PFSK-1 (cell line): ENCODE results near the gene STON1.

Experiments
- FOXP2 ChIP-seq: optimal IDR thresholded peaks from 2 replicates; pipeline ENCODE3; 2011; ENCODE audit warnings: borderline replicate concordance, control low read depth, inconsistent platforms; ENCODE audit not compliant: insufficient read depth; ENCODE audit errors: extremely low read length, extremely low read depth
- POLR2AphosphoS5 ChIP-seq: IDR thresholded peaks from 2 replicates; pipeline ENCODE4 v1.6.1; 2012; ENCODE audit warnings: low read depth, mild to moderate bottlenecking, control low read depth, low read length, moderate library complexity
- SIN3A ChIP-seq: IDR thresholded peaks from 2 replicates; pipeline ENCODE4 v1.6.1; 2012; ENCODE audit warnings: mild to moderate bottlenecking, low read length, moderate library complexity, borderline replicate concordance; ENCODE audit not compliant: insufficient read depth
- TAF1 ChIP-seq: IDR thresholded peaks from 2 replicates; pipeline ENCODE4 v1.6.1; 2012; ENCODE audit warnings: low read length, control low read depth, borderline replicate concordance; ENCODE audit not compliant: insufficient read depth
- TF ChIP-seq, protein P1 (sequence below), 2 experiments: IDR thresholded peaks; 2 replicates each; pipeline versions ENCODE4 v1.6.1 to v1.8.0; 2011 to 2012; ENCODE audit warnings: low read depth in 2 of 2, low read length in 2 of 2, control low read depth in 1 of 2, inconsistent platforms in 1 of 2, mild to moderate bottlenecking in 1 of 2, moderate library complexity in 1 of 2; ENCODE audit not compliant: insufficient read depth in 1 of 2

STON1 gene

DNA sequence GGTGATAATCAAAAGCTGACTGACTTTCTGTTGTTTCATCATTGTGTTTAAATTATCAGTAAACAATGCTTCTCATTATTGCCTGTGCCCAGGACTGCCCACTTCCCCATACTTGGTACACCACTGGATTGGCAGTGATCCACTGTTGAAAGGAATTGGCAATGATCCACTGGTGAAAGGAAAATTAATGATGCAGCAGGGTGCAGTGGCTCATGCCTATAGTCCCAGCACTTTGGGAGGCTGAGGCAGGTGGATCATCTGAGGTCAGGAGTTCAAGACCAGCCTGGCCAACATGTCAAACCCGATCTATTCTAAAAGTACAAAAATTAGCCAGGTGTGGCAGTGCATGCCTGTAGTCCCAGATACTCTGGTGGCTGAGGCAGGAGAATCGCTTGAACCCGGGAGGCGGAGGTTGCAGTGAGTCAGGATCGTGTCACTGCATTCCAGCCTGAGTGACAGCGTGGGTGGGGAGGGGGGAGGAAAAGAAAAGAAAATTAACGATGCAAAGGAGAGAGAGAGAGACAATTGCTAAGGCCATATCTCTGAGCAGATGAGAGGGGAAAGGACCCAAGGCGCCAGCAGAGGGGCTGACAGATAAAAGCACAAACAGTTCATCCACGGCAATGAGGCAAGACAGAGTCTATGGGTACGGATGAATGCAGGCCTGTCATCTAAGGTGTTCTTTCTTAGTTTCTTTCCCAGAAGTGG is 77.5 kb downstream of the STON1 start:
- TF ChIP-seq TAF1, result no peak

DNA sequence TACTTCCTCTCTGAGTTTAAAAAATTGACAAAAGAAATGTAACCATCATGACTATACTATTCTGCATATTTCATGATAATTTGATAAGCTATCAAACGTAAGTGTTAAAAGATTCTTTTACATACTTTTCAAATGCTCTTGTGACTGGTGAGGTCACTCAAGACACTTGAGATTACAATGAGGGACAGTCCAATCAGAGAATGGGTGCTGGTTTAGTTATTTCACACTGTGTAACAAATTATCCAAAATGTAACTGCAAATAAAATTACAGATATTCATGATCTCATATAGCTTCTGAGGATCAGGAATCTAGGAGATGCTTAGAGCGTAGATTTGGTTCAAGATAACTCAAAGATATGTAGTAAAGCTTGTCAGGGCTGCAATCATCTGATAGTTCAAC is 83.3 kb downstream of the STON1 start:
- TF ChIP-seq TAF1, result no peak
- TF ChIP-seq, protein P1, sequence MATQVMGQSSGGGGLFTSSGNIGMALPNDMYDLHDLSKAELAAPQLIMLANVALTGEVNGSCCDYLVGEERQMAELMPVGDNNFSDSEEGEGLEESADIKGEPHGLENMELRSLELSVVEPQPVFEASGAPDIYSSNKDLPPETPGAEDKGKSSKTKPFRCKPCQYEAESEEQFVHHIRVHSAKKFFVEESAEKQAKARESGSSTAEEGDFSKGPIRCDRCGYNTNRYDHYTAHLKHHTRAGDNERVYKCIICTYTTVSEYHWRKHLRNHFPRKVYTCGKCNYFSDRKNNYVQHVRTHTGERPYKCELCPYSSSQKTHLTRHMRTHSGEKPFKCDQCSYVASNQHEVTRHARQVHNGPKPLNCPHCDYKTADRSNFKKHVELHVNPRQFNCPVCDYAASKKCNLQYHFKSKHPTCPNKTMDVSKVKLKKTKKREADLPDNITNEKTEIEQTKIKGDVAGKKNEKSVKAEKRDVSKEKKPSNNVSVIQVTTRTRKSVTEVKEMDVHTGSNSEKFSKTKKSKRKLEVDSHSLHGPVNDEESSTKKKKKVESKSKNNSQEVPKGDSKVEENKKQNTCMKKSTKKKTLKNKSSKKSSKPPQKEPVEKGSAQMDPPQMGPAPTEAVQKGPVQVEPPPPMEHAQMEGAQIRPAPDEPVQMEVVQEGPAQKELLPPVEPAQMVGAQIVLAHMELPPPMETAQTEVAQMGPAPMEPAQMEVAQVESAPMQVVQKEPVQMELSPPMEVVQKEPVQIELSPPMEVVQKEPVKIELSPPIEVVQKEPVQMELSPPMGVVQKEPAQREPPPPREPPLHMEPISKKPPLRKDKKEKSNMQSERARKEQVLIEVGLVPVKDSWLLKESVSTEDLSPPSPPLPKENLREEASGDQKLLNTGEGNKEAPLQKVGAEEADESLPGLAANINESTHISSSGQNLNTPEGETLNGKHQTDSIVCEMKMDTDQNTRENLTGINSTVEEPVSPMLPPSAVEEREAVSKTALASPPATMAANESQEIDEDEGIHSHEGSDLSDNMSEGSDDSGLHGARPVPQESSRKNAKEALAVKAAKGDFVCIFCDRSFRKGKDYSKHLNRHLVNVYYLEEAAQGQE (IDR thresholded peaks at IDR 0.05; ENCODE audit: insufficient read depth in 1 of 2, low read depth in 2 of 2, low read length in 2 of 2), result no peak
- TF ChIP-seq FOXP2, result no peak
- no peak for TF ChIP-seq POLR2AphosphoS5
- no peak for TF ChIP-seq SIN3A

DNA sequence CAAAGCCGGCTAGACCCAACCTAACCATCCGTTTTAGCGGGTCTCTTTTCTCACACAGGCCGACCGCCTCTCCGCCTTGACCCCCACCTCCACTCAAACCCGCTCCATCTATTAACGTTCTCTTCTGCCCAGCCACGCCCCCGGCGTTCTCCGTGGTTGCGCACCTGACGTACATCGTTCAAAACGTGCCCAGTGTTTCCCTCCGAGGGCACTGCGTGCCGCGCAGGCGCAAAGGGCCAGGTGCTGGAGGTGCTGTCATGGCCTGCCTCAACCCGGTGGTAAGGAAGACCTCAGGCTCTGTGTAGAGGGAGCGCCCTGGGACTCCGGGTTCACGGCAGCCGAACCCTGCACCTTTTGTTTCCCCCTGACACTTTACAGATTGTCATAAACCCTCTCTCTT is 87.7 kb downstream of the STON1 start, which contains the start of gene GTF2A1L:
Gene GTF2A1L (plus strand): TSS at position 239 of the 400 bp plus-strand sequence. CDS start 19 bp downstream, at position 258.
- TF ChIP-seq, protein P1 (IDR thresholded peaks at IDR 0.05; ENCODE audit: insufficient read depth in 1 of 2, low read depth in 2 of 2, low read length in 2 of 2), result no peak
- TF ChIP-seq TAF1 (no peak), FOXP2 (no peak), SIN3A (no peak), POLR2AphosphoS5 (no peak)

DNA sequence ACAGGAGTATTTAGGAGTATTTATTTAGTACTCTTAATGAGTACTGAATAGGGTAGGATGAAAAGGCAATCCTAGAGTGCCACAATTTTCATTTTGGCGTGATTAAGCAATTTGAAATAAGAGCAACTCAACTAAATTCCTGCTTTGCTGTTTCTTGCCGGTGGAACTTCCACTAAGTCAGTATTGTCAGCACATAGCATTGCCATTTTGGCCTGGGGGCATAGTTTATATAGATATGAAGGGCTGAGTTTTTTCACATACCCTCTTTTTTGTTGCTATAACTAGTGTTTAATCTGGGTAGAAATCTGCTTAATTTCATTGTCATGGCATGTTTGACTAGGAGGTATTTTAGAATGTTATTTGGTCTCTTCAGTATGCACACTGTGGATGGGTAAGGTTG is 89.6 kb downstream of the STON1 start:
- TF ChIP-seq SIN3A (no peak), POLR2AphosphoS5 (no peak), FOXP2 (no peak), TAF1 (no peak)
- TF ChIP-seq, protein P1 (IDR thresholded peaks at IDR 0.05; ENCODE audit: insufficient read depth in 1 of 2, low read depth in 2 of 2, low read length in 2 of 2), result no peak

DNA sequence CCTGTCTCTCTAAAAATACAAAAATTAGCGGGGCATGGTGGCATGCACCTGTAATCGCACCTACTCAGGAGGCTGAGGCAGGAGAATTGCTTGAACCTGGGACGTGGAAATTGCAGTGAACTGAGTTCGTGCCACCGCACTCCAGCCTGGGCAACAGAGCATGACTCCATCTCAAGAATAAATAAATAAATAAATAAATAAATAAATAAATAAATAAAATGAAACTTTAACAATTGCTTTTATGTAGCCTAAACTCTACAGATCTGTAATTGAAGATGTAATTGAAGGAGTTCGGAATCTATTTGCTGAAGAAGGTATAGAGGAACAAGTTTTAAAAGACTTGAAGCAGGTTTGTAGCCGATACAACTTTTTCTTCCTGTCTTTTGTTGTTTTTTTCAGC is 90.7 kb downstream of the STON1 start:
- TF ChIP-seq SIN3A (no peak), POLR2AphosphoS5 (no peak), FOXP2 (no peak), TAF1 (no peak)
- TF ChIP-seq, protein P1 (IDR thresholded peaks at IDR 0.05; ENCODE audit: insufficient read depth in 1 of 2, low read depth in 2 of 2, low read length in 2 of 2), result no peak
